ENCODE data around the gene MS4A10.

- no peak for TF ChIP-seq POLR2AphosphoS5 (IDR thresholded peaks at IDR 0.05)
- TF ChIP-seq, protein P1, sequence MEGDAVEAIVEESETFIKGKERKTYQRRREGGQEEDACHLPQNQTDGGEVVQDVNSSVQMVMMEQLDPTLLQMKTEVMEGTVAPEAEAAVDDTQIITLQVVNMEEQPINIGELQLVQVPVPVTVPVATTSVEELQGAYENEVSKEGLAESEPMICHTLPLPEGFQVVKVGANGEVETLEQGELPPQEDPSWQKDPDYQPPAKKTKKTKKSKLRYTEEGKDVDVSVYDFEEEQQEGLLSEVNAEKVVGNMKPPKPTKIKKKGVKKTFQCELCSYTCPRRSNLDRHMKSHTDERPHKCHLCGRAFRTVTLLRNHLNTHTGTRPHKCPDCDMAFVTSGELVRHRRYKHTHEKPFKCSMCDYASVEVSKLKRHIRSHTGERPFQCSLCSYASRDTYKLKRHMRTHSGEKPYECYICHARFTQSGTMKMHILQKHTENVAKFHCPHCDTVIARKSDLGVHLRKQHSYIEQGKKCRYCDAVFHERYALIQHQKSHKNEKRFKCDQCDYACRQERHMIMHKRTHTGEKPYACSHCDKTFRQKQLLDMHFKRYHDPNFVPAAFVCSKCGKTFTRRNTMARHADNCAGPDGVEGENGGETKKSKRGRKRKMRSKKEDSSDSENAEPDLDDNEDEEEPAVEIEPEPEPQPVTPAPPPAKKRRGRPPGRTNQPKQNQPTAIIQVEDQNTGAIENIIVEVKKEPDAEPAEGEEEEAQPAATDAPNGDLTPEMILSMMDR (IDR thresholded peaks at IDR 0.05) = no peak
- TF ChIP-seq POLR2A (IDR thresholded peaks at IDR 0.05) = no peak
Observed at GRCh38 chr11:60761436-60762190, 23.5 kb upstream of the MS4A10 start.
